ENCODE data around the gene UBE2D3. TPM values are rescaled to one million over a fixed set of nuclear protein-coding genes. Genes with fewer than 3 reads are reported as not detected.

Gene UBE2D3
- polyA plus RNA-seq, 1 donor from 2014 or later: 373 TPM

- no peaks in the 10 kb centered on the region for H3K36me3 ChIP-seq (ENCODE audit: insufficient read depth, low read length)
- H3K9me2 ChIP-seq (ENCODE audit: insufficient read depth, low read length): no peaks in the 10 kb centered on the region
- H3F3A ChIP-seq (ENCODE audit: insufficient read depth, low read length, poor library complexity, severe bottlenecking): no peaks in the 10 kb centered on the region
- no peaks in the 10 kb centered on the region for H4K20me1 ChIP-seq (ENCODE audit: insufficient read depth)
- no peak overlapping the region for H3K9ac ChIP-seq (ENCODE audit: low read length)
- H3K4me2 ChIP-seq (ENCODE audit: low read length): no peak overlapping the region
- TF ChIP-seq RAD21 (conservative IDR thresholded peaks at IDR 0.05) (no peak), EZH2 (IDR thresholded peaks at IDR 0.05; ENCODE audit: borderline replicate concordance, insufficient read depth, low read length, poor library complexity, severe bottlenecking) (no peak), TAF1 (IDR thresholded peaks at IDR 0.05; ENCODE audit: low read depth) (no peak), SMC3 (conservative IDR thresholded peaks at IDR 0.05; ENCODE audit: poor library complexity) (no peak), CTCF (IDR thresholded peaks at IDR 0.05; ENCODE audit: poor library complexity, severe bottlenecking) (no peak), MXI1 (conservative IDR thresholded peaks at IDR 0.05; ENCODE audit: poor library complexity, severe bottlenecking) (no peak), POLR2AphosphoS5 (IDR thresholded peaks at IDR 0.05) (no peak), EP300 (conservative IDR thresholded peaks at IDR 0.05; ENCODE audit: poor library complexity, severe bottlenecking) (no peak)
- TF ChIP-seq, protein P1, sequence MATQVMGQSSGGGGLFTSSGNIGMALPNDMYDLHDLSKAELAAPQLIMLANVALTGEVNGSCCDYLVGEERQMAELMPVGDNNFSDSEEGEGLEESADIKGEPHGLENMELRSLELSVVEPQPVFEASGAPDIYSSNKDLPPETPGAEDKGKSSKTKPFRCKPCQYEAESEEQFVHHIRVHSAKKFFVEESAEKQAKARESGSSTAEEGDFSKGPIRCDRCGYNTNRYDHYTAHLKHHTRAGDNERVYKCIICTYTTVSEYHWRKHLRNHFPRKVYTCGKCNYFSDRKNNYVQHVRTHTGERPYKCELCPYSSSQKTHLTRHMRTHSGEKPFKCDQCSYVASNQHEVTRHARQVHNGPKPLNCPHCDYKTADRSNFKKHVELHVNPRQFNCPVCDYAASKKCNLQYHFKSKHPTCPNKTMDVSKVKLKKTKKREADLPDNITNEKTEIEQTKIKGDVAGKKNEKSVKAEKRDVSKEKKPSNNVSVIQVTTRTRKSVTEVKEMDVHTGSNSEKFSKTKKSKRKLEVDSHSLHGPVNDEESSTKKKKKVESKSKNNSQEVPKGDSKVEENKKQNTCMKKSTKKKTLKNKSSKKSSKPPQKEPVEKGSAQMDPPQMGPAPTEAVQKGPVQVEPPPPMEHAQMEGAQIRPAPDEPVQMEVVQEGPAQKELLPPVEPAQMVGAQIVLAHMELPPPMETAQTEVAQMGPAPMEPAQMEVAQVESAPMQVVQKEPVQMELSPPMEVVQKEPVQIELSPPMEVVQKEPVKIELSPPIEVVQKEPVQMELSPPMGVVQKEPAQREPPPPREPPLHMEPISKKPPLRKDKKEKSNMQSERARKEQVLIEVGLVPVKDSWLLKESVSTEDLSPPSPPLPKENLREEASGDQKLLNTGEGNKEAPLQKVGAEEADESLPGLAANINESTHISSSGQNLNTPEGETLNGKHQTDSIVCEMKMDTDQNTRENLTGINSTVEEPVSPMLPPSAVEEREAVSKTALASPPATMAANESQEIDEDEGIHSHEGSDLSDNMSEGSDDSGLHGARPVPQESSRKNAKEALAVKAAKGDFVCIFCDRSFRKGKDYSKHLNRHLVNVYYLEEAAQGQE (IDR thresholded peaks at IDR 0.05; ENCODE audit: borderline replicate concordance): no peak
- H3K4me3 ChIP-seq (ENCODE audit: low read length): no peak overlapping the region
- no peak overlapping the region for H3K27ac ChIP-seq (ENCODE audit: low read length)
- no peaks in the 10 kb centered on the region for H3K79me2 ChIP-seq (replicated peaks; ENCODE audit: insufficient read depth, low read length)
- H2AFZ ChIP-seq (ENCODE audit: low read depth, low read length): no peak overlapping the region
- no peaks in the 10 kb centered on the region for H3K27me3 ChIP-seq (ENCODE audit: insufficient read depth, low read depth, low read length)
- no peaks in the 10 kb centered on the region for H3K9me3 ChIP-seq (ENCODE audit: low read length)
Measured at GRCh38 chr4:102850370-102850769, 23.0 kb upstream of the UBE2D3 start.

GRCh38 chr4:102849579-102850104 is 22.3 kb upstream of the UBE2D3 start:
- no peaks in the 10 kb centered on the region for H3F3A ChIP-seq (ENCODE audit: insufficient read depth, low read length, poor library complexity, severe bottlenecking)
- no peaks in the 10 kb centered on the region for H3K27me3 ChIP-seq (ENCODE audit: insufficient read depth, low read depth, low read length)
- H2AFZ ChIP-seq (ENCODE audit: low read depth, low read length): no peak overlapping the region
- H3K4me3 ChIP-seq (ENCODE audit: low read length): no peak overlapping the region
- no peaks in the 10 kb centered on the region for H3K79me2 ChIP-seq (replicated peaks; ENCODE audit: insufficient read depth, low read length)
- H3K27ac ChIP-seq (ENCODE audit: low read length): no peak overlapping the region
- no peaks in the 10 kb centered on the region for H3K36me3 ChIP-seq (ENCODE audit: insufficient read depth, low read length)
- no peak overlapping the region for H3K9ac ChIP-seq (ENCODE audit: low read length)
- no peaks in the 10 kb centered on the region for H3K9me2 ChIP-seq (ENCODE audit: insufficient read depth, low read length)
- TF ChIP-seq RAD21 (conservative IDR thresholded peaks at IDR 0.05): no peak
- no peak for TF ChIP-seq POLR2AphosphoS5 (IDR thresholded peaks at IDR 0.05)
- TF ChIP-seq CTCF (IDR thresholded peaks at IDR 0.05; ENCODE audit: poor library complexity, severe bottlenecking): no peak
- no peak for TF ChIP-seq EZH2 (IDR thresholded peaks at IDR 0.05; ENCODE audit: borderline replicate concordance, insufficient read depth, low read length, poor library complexity, severe bottlenecking)
- no peak for TF ChIP-seq SMC3 (conservative IDR thresholded peaks at IDR 0.05; ENCODE audit: poor library complexity)
- TF ChIP-seq, protein P1 (IDR thresholded peaks at IDR 0.05; ENCODE audit: borderline replicate concordance): no peak
- no peak for TF ChIP-seq TAF1 (IDR thresholded peaks at IDR 0.05; ENCODE audit: low read depth)
- no peak for TF ChIP-seq EP300 (conservative IDR thresholded peaks at IDR 0.05; ENCODE audit: poor library complexity, severe bottlenecking)
- no peak for TF ChIP-seq MXI1 (conservative IDR thresholded peaks at IDR 0.05; ENCODE audit: poor library complexity, severe bottlenecking)
- H4K20me1 ChIP-seq (ENCODE audit: insufficient read depth): no peaks in the 10 kb centered on the region
- no peak overlapping the region for H3K4me2 ChIP-seq (ENCODE audit: low read length)
- H3K9me3 ChIP-seq (ENCODE audit: low read length): no peaks in the 10 kb centered on the region

Measured in neural cell (in vitro differentiated cells).